ENCODE measurements around the gene CRYBG2.

CRYBG2 gene

DNA sequence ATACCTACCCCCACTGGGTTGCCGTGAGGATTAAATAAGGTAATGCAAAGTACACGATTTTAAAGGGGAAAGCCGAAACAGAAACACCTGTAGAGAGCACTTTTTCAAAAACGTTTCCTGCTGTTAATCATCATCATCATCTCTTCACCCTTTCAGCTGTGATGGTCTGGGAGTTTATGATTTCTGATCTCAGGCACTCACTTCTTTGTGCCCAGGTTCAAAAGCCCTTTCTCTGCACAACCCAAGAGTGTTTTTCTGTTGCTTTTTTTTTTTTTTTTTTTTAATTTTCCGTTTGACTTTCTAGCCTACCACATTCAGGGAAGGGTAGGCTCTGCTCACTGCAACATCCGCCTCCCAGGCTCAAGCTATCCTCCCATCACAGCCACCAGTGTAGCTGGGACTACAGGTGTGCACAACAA lies 46.6 kb downstream of the CRYBG2 start:
- TF ChIP-seq HDGF (IDR thresholded peaks at IDR 0.05; ENCODE audit: borderline replicate concordance) (no peak), ZNF384 (IDR thresholded peaks at IDR 0.05) (no peak), SUZ12 (IDR thresholded peaks at IDR 0.05) (no peak), NFRKB (IDR thresholded peaks at IDR 0.05) (no peak), ARNT (IDR thresholded peaks at IDR 0.05) (no peak), BHLHE40 (IDR thresholded peaks at IDR 0.05; ENCODE audit: borderline replicate concordance) (no peak), TARDBP (IDR thresholded peaks at IDR 0.05) (no peak), FOXK2 (IDR thresholded peaks at IDR 0.05) (no peak), SP1 (IDR thresholded peaks at IDR 0.05) (no peak), FOXA1 (IDR thresholded peaks at IDR 0.05) (no peak), LEF1 (IDR thresholded peaks at IDR 0.05; ENCODE audit: borderline replicate concordance) (no peak), ELF4 (IDR thresholded peaks at IDR 0.05) (no peak), CTBP1 (IDR thresholded peaks at IDR 0.05; ENCODE audit: borderline replicate concordance) (no peak), FOXM1 (IDR thresholded peaks at IDR 0.05; ENCODE audit: borderline replicate concordance) (no peak), L3MBTL2 (conservative IDR thresholded peaks at IDR 0.05) (no peak)
- TF ChIP-seq, protein P1, sequence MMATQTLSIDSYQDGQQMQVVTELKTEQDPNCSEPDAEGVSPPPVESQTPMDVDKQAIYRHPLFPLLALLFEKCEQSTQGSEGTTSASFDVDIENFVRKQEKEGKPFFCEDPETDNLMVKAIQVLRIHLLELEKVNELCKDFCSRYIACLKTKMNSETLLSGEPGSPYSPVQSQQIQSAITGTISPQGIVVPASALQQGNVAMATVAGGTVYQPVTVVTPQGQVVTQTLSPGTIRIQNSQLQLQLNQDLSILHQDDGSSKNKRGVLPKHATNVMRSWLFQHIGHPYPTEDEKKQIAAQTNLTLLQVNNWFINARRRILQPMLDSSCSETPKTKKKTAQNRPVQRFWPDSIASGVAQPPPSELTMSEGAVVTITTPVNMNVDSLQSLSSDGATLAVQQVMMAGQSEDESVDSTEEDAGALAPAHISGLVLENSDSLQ (IDR thresholded peaks at IDR 0.05): no peak
- DNase-seq (ENCODE audit: extremely low spot score): no peak
- ChIA-PET POLR2A (interaction anchor here (1.0 to 2.5 kb wide), 5 partner anchors 9 to 21 kb away, joined by 3 to 12 read pairs (median 5); partner anchors contain the start of gene CD52), CTCF (interaction anchor here (0.7 to 3.8 kb wide), 5 partner anchors 11 to 73 kb away, joined by 3 to 15 read pairs (median 4); partner anchors contain the start of genes CD52, CEP85 and SH3BGRL3)

DNA sequence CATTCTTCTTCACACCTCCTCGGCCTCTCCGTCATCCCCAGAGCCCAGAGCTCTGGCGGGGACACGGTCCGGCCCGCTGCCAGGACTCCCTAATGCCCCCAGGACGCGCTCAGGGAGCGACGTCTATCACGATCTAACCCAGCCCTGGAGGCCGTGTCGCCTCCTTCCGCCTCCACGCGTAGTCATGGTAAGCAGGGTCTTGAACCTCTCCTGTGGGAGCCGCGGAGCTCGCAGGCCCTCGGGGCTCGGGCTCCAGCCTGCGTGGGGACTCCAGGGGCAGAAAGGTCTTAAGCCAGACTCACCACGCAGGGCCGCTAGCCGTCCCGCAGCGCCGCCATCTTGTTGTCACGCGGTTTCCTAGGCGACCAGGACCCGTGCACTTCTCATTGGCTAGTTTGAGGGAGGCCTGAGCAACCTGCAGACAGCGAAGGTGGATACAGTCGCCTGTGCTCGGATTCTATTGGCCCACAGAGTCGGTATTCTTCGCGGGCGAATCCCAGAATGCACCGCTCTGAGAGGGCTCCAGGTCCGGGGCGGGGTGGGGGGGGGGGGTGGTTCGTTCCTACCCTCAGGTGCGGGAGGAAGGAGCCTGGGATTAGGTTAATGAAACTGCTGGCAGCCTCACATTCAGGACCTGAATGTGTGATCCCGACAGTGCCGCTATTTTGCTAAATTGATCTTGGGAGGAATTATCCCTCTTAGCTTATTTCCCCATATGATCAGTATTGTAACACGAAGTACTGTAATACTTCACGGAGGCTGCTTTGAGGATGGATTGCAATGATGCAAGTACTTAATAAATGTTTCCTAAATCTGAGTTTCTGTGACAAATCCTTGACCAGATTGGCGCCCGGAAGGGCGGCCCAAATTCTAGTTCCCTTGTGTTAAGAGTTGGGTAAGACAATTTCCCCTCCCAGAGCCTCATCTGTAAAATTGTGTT lies 47.4 kb downstream of the CRYBG2 start, which contains the start of gene UBXN11:
TSS of gene UBXN11 (minus strand) at position 347 of the 940 bp plus-strand sequence. CDS start 3,753 bp downstream, outside the sequence.
- ChIA-PET POLR2A (interaction anchor here (0.7 to 2.5 kb wide), 6 partner anchors 10 to 99 kb away, joined by 3 to 12 read pairs (median 4); partner anchors contain the start of gene CD52), CTCF (interaction anchor here (0.7 to 3.6 kb wide), 3 partner anchors 11 to 27 kb away, joined by 3 to 15 read pairs (median 3); partner anchors contain the start of genes CD52 and SH3BGRL3)
- TF ChIP-seq L3MBTL2 (conservative IDR thresholded peaks at IDR 0.05) (peak; percentile 33), LEF1 (IDR thresholded peaks at IDR 0.05; ENCODE audit: borderline replicate concordance) (no peak)
- peak; percentile 98 for DNase-seq (ENCODE audit: extremely low spot score)

DNA sequence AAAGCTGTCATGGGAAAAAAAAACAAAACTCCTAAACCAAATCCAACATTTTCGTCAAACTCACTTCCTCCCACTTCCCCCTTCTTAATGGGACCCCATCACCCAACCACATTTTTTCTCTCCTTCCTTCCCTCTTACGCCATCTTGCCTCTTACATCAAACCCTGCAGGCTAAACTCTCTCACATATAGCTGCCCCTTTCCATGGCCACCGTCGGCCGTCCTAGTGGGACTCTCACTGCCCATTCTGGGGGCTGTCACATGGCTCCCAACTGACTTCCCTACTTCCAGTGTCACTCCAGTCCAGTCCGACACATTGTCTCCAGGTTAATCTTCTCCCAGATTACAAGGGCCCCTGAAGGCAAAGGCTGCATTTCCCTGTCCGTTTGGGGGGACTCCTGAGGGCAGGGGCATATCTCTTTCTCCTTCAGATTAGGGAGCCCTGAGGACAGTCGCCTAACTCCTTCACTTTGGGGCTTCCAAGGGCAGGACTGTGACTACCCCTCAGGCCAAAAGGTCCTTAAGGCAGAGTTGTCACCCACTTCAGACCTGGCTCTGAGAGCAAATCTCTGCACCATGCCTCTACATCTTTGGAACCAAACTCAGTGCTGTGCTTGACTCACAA lies 48.2 kb downstream of the CRYBG2 start:
- POLR2A ChIA-PET: interaction anchor here (0.7 kb wide), 1 partner anchor 99 kb away, joined by 4 read pairs; no protein-coding TSS in a partner anchor
- CTCF ChIA-PET: interaction anchor here (1.4 to 3.6 kb wide), 2 partner anchors 16 to 21 kb away, joined by 3 to 15 read pairs; no protein-coding TSS in a partner anchor
- no peak for DNase-seq (ENCODE audit: extremely low spot score)
- no peak for TF ChIP-seq BHLHE40 (IDR thresholded peaks at IDR 0.05; ENCODE audit: borderline replicate concordance)
- TF ChIP-seq FOXK2 (IDR thresholded peaks at IDR 0.05): no peak
- TF ChIP-seq HDGF (IDR thresholded peaks at IDR 0.05; ENCODE audit: borderline replicate concordance): no peak
- TF ChIP-seq L3MBTL2 (conservative IDR thresholded peaks at IDR 0.05): no peak
- TF ChIP-seq ELF4 (IDR thresholded peaks at IDR 0.05): no peak
- no peak for TF ChIP-seq ZNF384 (IDR thresholded peaks at IDR 0.05)
- no peak for TF ChIP-seq LEF1 (IDR thresholded peaks at IDR 0.05; ENCODE audit: borderline replicate concordance)
- TF ChIP-seq NFRKB (IDR thresholded peaks at IDR 0.05): no peak
- TF ChIP-seq ARNT (IDR thresholded peaks at IDR 0.05): no peak
- no peak for TF ChIP-seq SP1 (IDR thresholded peaks at IDR 0.05)
- TF ChIP-seq, protein P1 (IDR thresholded peaks at IDR 0.05): no peak
- no peak for TF ChIP-seq CTBP1 (IDR thresholded peaks at IDR 0.05; ENCODE audit: borderline replicate concordance)
- no peak for TF ChIP-seq TARDBP (IDR thresholded peaks at IDR 0.05)
- no peak for TF ChIP-seq SUZ12 (IDR thresholded peaks at IDR 0.05)

DNA sequence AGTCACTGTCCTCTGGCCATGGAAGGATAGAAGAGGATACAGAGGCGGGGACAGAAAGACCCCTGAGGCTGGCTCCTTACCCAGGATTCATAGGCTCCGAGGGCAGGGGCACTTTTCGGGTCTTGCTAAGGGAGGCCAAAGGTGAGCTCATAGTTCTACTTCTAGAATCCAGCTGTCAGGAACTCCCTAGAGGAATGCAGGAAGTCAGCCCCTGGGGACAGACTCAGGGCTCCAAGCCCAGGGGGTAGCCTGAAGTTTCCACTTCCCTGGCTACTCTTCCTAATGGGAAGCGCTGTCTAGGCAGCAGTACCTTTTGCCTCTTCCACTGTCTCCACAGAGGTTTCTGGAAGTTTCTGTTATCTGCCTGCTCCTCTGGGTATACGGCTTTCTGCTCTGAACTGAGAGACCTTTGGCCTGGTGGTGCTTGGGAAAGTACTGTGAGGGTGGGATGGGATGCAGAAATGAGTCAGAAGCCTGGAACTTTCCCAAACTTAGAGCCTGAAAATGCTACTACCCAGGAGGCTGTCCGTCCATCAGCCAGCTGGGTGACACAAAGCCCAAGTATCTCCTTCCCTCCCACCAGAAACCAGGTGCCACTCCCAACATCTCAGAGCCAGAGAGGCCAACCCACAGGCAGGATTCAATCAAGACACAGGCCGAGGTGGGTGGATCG lies 51.1 kb downstream of the CRYBG2 start:
- CTCF ChIA-PET: no interaction called here
- DNase-seq (ENCODE audit: extremely low spot score): no peak
- POLR2A ChIA-PET: no interaction called here
- TF ChIP-seq CTBP1 (IDR thresholded peaks at IDR 0.05; ENCODE audit: borderline replicate concordance): no peak
- TF ChIP-seq, protein P1 (IDR thresholded peaks at IDR 0.05): no peak
- no peak for TF ChIP-seq SUZ12 (IDR thresholded peaks at IDR 0.05)
- TF ChIP-seq TARDBP (IDR thresholded peaks at IDR 0.05): no peak
- no peak for TF ChIP-seq LEF1 (IDR thresholded peaks at IDR 0.05; ENCODE audit: borderline replicate concordance)
- TF ChIP-seq ELF4 (IDR thresholded peaks at IDR 0.05): no peak
- TF ChIP-seq NFRKB (IDR thresholded peaks at IDR 0.05): no peak
- TF ChIP-seq FOXA1 (IDR thresholded peaks at IDR 0.05): no peak
- TF ChIP-seq ARNT (IDR thresholded peaks at IDR 0.05): no peak
- no peak for TF ChIP-seq L3MBTL2 (conservative IDR thresholded peaks at IDR 0.05)
- no peak for TF ChIP-seq HDGF (IDR thresholded peaks at IDR 0.05; ENCODE audit: borderline replicate concordance)
- no peak for TF ChIP-seq BHLHE40 (IDR thresholded peaks at IDR 0.05; ENCODE audit: borderline replicate concordance)
- no peak for TF ChIP-seq FOXM1 (IDR thresholded peaks at IDR 0.05; ENCODE audit: borderline replicate concordance)
- TF ChIP-seq SP1 (IDR thresholded peaks at IDR 0.05): no peak
- no peak for TF ChIP-seq ZNF384 (IDR thresholded peaks at IDR 0.05)
- TF ChIP-seq FOXK2 (IDR thresholded peaks at IDR 0.05): no peak
